ENCODE measurements around the gene UGT1A1. TPM values are rescaled to one million over a fixed set of nuclear protein-coding genes. Genes with fewer than 3 reads are reported as not detected.

Gene UGT1A1
- total and polyA plus RNA-seq, 9 of the 15 experiments (the other 6 are each of a cell fraction or from before 2014, with no cell fraction given): not detected

DNA sequence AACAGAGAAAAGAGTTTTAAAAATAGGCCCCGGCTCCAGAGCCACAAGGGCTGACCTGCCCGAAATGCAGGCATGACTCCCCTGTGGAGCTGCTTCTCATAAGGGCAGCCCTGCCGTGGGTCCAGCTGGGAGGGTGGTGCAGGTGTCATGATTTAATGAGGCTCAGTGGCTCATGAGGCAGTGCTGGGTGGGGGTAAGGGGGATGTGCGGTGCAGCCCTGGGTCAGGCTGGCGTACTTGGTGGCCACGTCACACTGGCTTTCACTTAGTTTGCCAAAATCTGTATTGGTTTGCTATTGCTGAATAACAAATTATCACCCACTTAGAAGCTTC is 60.7 kb downstream of the UGT1A1 start (continued):
- TF ChIP-seq, protein P1, sequence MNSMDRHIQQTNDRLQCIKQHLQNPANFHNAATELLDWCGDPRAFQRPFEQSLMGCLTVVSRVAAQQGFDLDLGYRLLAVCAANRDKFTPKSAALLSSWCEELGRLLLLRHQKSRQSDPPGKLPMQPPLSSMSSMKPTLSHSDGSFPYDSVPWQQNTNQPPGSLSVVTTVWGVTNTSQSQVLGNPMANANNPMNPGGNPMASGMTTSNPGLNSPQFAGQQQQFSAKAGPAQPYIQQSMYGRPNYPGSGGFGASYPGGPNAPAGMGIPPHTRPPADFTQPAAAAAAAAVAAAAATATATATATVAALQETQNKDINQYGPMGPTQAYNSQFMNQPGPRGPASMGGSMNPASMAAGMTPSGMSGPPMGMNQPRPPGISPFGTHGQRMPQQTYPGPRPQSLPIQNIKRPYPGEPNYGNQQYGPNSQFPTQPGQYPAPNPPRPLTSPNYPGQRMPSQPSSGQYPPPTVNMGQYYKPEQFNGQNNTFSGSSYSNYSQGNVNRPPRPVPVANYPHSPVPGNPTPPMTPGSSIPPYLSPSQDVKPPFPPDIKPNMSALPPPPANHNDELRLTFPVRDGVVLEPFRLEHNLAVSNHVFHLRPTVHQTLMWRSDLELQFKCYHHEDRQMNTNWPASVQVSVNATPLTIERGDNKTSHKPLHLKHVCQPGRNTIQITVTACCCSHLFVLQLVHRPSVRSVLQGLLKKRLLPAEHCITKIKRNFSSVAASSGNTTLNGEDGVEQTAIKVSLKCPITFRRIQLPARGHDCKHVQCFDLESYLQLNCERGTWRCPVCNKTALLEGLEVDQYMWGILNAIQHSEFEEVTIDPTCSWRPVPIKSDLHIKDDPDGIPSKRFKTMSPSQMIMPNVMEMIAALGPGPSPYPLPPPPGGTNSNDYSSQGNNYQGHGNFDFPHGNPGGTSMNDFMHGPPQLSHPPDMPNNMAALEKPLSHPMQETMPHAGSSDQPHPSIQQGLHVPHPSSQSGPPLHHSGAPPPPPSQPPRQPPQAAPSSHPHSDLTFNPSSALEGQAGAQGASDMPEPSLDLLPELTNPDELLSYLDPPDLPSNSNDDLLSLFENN (IDR thresholded peaks at IDR 0.05; ENCODE audit: low read depth in 2 of 2, low read length in 2 of 2): no peak
- TF ChIP-seq TCF7 (IDR thresholded peaks at IDR 0.05; ENCODE audit: borderline replicate concordance) (no peak), ZNF184 (CRISPR knock-in tag; IDR thresholded peaks at IDR 0.05) (no peak), SNRNP70 (optimal IDR thresholded peaks at IDR 0.05; ENCODE audit: low read depth, low read length) (no peak)

- H3K4me2 ChIP-seq (ENCODE audit: insufficient read depth, low read length): no peak overlapping the region
- no TSS peak for BruUV-seq (replicated peaks)
- no peaks in the 10 kb centered on the region; the same call in 1 of the 2 replicates for H4K20me1 ChIP-seq (replicated peaks; ENCODE audit: control insufficient read depth, insufficient read depth, low read length)
- no peaks in the 10 kb centered on the region for H3K9me1 ChIP-seq (ENCODE audit: control insufficient read depth, insufficient read depth, low read length)
- CTCF ChIA-PET (ENCODE audit: low intra/inter-chr PET ratio): no interaction called here
- no peaks in the 10 kb centered on the region for H3K36me3 ChIP-seq (ENCODE audit: control insufficient read depth, insufficient read depth, low read length)
- no peak overlapping the region for H3K9ac ChIP-seq (ENCODE audit: insufficient read depth in 1 of 2, low read depth in 2 of 2, low read length in 2 of 2)
- ATAC-seq (no peak), DNase-seq (ENCODE audit: extremely low read depth in 1 of 4, low spot score in 3 of 4) (no peak), FAIRE-seq (no peak)
- WGBS (ENCODE audit: insufficient coverage, low coverage, missing lambda C conversion rate): 0% methylated on average over 3 of the region's 3 CpGs
- H3K27ac ChIP-seq (ENCODE audit: extremely low read depth, low read depth, low read length): no peak overlapping the region
- no peaks in the 10 kb centered on the region for H3K79me2 ChIP-seq (ENCODE audit: control insufficient read depth, insufficient read depth, low read length)
- intact Hi-C loops (cut with micrococcal nuclease): no loop called here
- H3K9me3 ChIP-seq (replicated peaks; ENCODE audit: control insufficient read depth, insufficient read depth, low read depth, low read length): no peaks in the 10 kb centered on the region
- no peak for TF ChIP-seq RB1 (IDR thresholded peaks at IDR 0.05; ENCODE audit: low read depth)
- TF ChIP-seq ZFX (CRISPR knock-in tag; IDR thresholded peaks at IDR 0.05): no peak
- no peak for TF ChIP-seq TCF3 (CRISPR knock-in tag; IDR thresholded peaks at IDR 0.05)
- no peak for TF ChIP-seq FOS (IDR thresholded peaks at IDR 0.05; ENCODE audit: extremely low read depth, insufficient read length)
- TF ChIP-seq ZKSCAN1 (IDR thresholded peaks at IDR 0.05; ENCODE audit: low read depth, low read length): no peak
- no peak for TF ChIP-seq MEIS2 (IDR thresholded peaks at IDR 0.05; ENCODE audit: partially characterized antibody)
- TF ChIP-seq ZNF589 (CRISPR knock-in tag; IDR thresholded peaks at IDR 0.05; ENCODE audit: low read depth): no peak
- TF ChIP-seq MAZ (CRISPR knock-in tag; conservative IDR thresholded peaks at IDR 0.05 in 1 of 2, IDR thresholded peaks at IDR 0.05 in 1 of 2): no peak
- TF ChIP-seq E2F4 (CRISPR knock-in tag; IDR thresholded peaks at IDR 0.05; ENCODE audit: low read depth): no peak
- no peak for TF ChIP-seq SRSF7 (optimal IDR thresholded peaks at IDR 0.05; ENCODE audit: low read depth, low read length)
- no peak for TF ChIP-seq ZNF785 (CRISPR knock-in tag; IDR thresholded peaks at IDR 0.05)
- no peak for TF ChIP-seq ZNF584 (CRISPR knock-in tag; IDR thresholded peaks at IDR 0.05; ENCODE audit: low read depth)
- no peak for TF ChIP-seq CEBPG (CRISPR knock-in tag; IDR thresholded peaks at IDR 0.05)
- no peak for TF ChIP-seq CEBPG (tag; conservative IDR thresholded peaks at IDR 0.05 in 1 of 2, IDR thresholded peaks at IDR 0.05 in 1 of 2)
- no peaks in the 10 kb centered on the region; a peak in 1 of 5 replicates for H3K4me1 ChIP-seq (replicated peaks in 1 of 2; ENCODE audit: control insufficient read depth in 2 of 2, insufficient read depth in 2 of 2, low read length in 2 of 2)
- POLR2A ChIA-PET: interaction anchor here (0.6 kb wide), 1 partner anchor 30 kb away, joined by 4 read pairs; no protein-coding TSS in a partner anchor
- in situ Hi-C loops (cut with MboI): no loop called here
- H2AFZ ChIP-seq (ENCODE audit: low read depth, low read length): no peak overlapping the region
- no peak overlapping the region for H3K4me3 ChIP-seq
- peaks cover 2 to 62% of the 10 kb centered on the region in 2 experiments; a peak in 3 of 5 replicates for H3K27me3 ChIP-seq (ENCODE audit: control insufficient read depth in 2 of 2, insufficient read depth in 2 of 2, low read length in 2 of 2)
Observed at GRCh38 chr2:233821196-233821595, 61.1 kb downstream of the UGT1A1 start.
